ENCODE results near the gene CPTP.

- no peak for TF ChIP-seq POLR2A (IDR thresholded peaks at IDR 0.05; ENCODE audit: low read length)
- TF ChIP-seq GATA1 (IDR thresholded peaks at IDR 0.05; ENCODE audit: low read depth, low read length) = no peak
Observed at GRCh38 chr1:1322418-1322817, 2.2 kb upstream of the CPTP start.

Data from erythroblast (primary cell).